K562 (cell line): ENCODE results near the gene AURKB. TPM values are rescaled to one million over a fixed set of nuclear protein-coding genes. Genes with fewer than 3 reads are reported as not detected.

Source experiments
- CREB1 ChIP-seq, 2 experiments: sonication (generic) in 1 of 2; formaldehyde crosslinking in 1 of 2; IDR thresholded peaks; 2 replicates each; pipeline versions ENCODE4 v1.6.1 to v1.8.0; 2012 to 2022; ENCODE audit warnings: inconsistent platforms in 1 of 2, mild to moderate bottlenecking in 1 of 2, missing genetic modification reagents in 1 of 2, moderate library complexity in 1 of 2
- ELF4 ChIP-seq: fragments of 450-650 bp; formaldehyde crosslinking; IDR thresholded peaks from 2 replicates; pipeline ENCODE4 v1.4.0; 2022; ENCODE audit warnings: missing genetic modification characterization
- NKRF ChIP-seq: fragments of 450-650 bp; IDR thresholded peaks from 2 replicates; pipeline ENCODE4 v1.6.1; 2016; ENCODE audit warnings: borderline replicate concordance
- NONO ChIP-seq, 2 experiments: fragments of 200-400 bp in 1 of 2; fragments of 450-650 bp in 1 of 2; formaldehyde crosslinking in 1 of 2; IDR thresholded peaks; 2 replicates each; pipeline ENCODE4 v1.6.1; 2017; ENCODE audit warnings: low read depth in 2 of 2, mild to moderate bottlenecking in 2 of 2, moderate library complexity in 2 of 2, low read length in 1 of 2
- NR0B1 ChIP-seq: fragments of 450-650 bp; IDR thresholded peaks from one replicate; pipeline ENCODE4 v1.6.1; 2018; ENCODE audit warnings: mild to moderate bottlenecking, moderate library complexity; ENCODE audit not compliant: partially characterized antibody
- PREB ChIP-seq: sonication (generic); formaldehyde crosslinking; IDR thresholded peaks from 2 replicates; pipeline ENCODE4 v1.8.1; 2023; ENCODE audit warnings: mild to moderate bottlenecking, missing genetic modification reagents
- RHOXF2B ChIP-seq: fragments of 250-450 bp; sonication (Bioruptor Pico); conservative IDR thresholded peaks from 2 replicates; pipeline ENCODE4 v1.5.1; 2021
- TCF15 ChIP-seq: fragments of 250-450 bp; sonication (Bioruptor Pico); IDR thresholded peaks from 2 replicates; pipeline ENCODE4 v1.8.0; 2022; ENCODE audit warnings: moderate library complexity, mild to moderate bottlenecking, inconsistent platforms
- THAP7 ChIP-seq: fragments of 250-450 bp; sonication (Bioruptor Pico); IDR thresholded peaks from 2 replicates; pipeline ENCODE4 v1.5.0; 2021
- ZNF184 ChIP-seq: sonication (generic); formaldehyde crosslinking; IDR thresholded peaks from 2 replicates; pipeline ENCODE4 v1.5.0; 2020; ENCODE audit warnings: missing genetic modification reagents
- polyA plus RNA-seq, 8 experiments: library from polyadenylated mRNA; depleted of rRNA in 4 of 8; stranded (reverse) in 5 of 8; unstranded in 3 of 8; fragments of >200 nt; fragmentation: Nextera tagmentation in 2 of 8; fragmentation: Illumina TruSeq in 1 of 8; extraction: Ambion mirVana in 2 of 8; extraction: Trizol in 1 of 8; gene quantifications; 2 replicates each; pipeline versions ENCODE4 v1.2.1 to v1.2.3, GENCODE V29; 2011 to 2014; ENCODE audit warnings: inconsistent platforms in 1 of 8, missing spikeins in 1 of 8
- total RNA-seq, 7 experiments: library from RNA; depleted of rRNA in 6 of 7; stranded (reverse); fragments of >200 nt in 6 of 7; fragmentation: Illumina TruSeq in 2 of 7; extraction: Trizol in 2 of 7; gene quantifications; 2 replicates each; pipeline versions ENCODE4 v1.2.1 to v1.2.3, GENCODE V29; 2011 to 2021; ENCODE audit warnings: low replicate concordance in 1 of 7

AURKB gene
- total and polyA plus RNA-seq, 9 of the 15 experiments (the other 6 are each of a cell fraction or from before 2014, with no cell fraction given): 27.2 to 114 (median 74.8) TPM

GRCh38 chr17:8162997-8163977, 47.1 kb downstream of the AURKB start (continued):
- no peak for TF ChIP-seq THAP7 (CRISPR knock-in tag)
- TF ChIP-seq NONO (IDR thresholded peaks at IDR 0.05; ENCODE audit: low read depth in 2 of 2, low read length in 1 of 2): no peak
- no peak for TF ChIP-seq TCF15 (CRISPR knock-in tag)
- TF ChIP-seq RHOXF2B (CRISPR knock-in tag): no peak
- no peak for TF ChIP-seq NR0B1
- no peak for TF ChIP-seq PREB
- TF ChIP-seq ELF4 (CRISPR knock-in tag): 0 out of 2 replicates have a peak, but pooled peaks have one; percentile 24
- peak; percentile 40; the same call in 1 of the 2 replicates for TF ChIP-seq CREB1 (IDR thresholded peaks at IDR 0.05)
- no peak for TF ChIP-seq CREB1 (CRISPR knock-in tag; IDR thresholded peaks at IDR 0.05)
- no peak for TF ChIP-seq NKRF
- TF ChIP-seq ZNF184 (CRISPR knock-in tag): no peak
